Activated CD4-positive, CD25-positive, alpha-beta regulatory T cell treated with anti-CD3 and anti-CD28 coated beads, Interleukin-2, amount 50 U/mL, for 16 hours (primary cell): ENCODE results near the gene PIP5K1C.
A peak's percentile ranks its signal among the peaks of the same experiment; 100 is the strongest.

Experiments used
- DNase-seq: peaks from one replicate; pipeline ENCODE4 v3.0.0-alpha.2; 2020; ENCODE audit warnings: low read depth, low spot score

PIP5K1C gene

DNA sequence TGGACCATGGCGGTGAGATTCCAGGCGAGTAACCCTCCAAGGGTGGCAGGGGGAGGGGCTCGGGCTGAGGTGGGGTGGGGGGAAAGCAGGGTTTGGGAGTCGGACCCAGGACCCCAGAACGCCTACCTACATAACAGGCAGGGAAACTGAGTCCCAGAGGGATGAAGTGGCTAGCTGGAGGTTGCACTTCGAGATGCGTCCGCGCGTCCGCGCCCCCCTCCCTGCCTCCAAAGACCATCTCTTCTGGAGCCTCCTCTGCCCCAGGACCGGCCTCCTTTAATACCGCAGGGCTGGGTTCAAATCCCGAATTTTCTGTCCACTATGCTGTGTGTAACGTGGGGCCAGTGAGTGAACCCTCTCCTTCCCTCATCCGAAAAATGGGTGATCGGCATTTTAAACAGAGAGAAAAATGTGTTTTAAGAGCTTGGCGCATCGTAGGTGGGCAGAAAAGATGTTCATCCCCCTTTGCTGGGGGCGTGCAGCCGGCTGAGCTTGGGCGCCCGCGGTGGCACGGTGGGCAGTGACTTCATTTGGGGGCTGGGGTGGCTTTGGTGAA is 21.7 kb upstream of the PIP5K1C start:
- no peak for DNase-seq

DNA sequence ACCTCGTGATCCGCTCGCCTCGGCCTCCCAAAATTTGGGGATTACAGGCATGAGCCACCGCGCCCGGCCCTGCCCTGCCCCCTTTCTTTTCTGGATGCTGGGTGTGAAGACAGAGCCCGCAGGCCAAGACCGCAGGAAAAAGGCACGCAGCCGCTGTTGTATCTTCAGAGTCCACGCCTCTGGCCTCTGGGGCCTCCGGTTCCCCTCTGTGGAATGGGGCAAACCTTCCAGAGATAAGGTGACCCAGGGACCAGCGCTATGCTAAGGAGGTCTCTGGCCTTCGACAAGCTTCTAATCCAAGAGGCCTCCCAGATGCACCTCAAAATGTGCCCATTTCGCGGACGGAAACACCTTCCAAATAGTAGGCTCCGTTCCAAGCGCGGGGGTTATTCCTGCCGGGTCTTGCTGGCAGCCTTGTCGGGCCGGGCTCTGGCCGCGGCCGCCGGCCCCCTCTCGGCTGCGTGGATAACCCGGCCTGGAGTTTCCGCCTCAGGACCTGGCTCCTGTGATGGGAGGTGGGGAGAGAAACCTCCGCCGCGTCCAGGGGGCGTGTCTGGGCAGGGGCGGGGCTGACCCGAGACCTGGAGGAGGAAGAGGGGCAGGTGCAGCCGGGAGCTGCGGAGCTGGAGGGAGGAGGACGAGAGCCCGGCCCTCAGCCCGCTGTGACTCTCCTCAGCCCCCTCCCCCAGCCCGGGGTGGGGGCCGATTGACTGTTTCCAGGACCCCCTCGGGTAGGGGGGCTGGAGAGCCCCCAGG is 21.0 kb upstream of the PIP5K1C start:
- DNase-seq, result peak; percentile 70

DNA sequence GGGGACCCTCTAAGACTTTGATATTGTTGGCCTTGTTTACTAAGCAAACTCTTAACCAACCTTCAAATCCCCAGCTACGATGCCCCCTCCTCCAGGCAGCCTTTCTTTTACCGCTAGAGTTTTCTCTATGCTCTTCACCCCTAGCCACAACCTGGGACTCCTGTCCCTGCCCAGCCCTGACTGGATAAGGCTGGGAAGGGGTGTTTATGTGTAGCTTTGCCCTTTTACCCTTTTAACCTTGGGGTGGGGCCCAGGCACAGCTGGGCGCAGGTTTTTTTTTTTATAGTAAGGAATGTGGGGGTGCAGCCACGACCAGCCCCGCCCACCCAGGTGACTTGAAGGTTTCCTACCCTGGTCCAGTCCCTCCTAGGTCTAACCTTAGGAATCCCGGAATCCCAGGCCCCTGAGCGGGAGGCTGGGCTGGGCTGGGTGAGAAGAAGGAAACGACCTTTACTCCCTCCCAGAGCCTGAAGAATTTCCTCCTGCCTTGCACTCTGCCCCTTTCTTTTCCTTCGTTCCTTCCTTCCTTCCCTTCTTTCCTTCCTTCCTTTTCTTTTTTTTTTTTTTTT is 20.2 kb upstream of the PIP5K1C start:
- DNase-seq, result no peak

DNA sequence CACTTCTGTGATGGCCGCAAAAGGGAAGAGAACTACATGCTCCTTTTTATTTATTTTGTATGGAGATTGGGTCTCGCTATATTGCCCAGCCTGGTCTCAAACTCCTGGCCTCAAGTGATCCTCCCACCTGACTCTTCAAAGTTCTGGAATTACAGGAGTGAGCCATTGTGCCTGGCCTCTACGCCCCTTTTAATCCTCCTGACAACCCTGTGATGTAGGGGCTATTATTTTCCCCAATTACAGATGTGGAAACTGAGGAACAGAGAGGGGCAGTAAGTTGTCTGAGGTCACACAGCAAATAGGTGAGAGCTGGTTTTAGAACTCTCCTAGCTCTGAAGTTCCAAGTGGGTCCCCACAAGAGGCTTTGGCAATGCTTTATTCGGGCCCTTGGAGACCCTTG is 19.6 kb upstream of the PIP5K1C start:
- DNase-seq, result no peak

DNA sequence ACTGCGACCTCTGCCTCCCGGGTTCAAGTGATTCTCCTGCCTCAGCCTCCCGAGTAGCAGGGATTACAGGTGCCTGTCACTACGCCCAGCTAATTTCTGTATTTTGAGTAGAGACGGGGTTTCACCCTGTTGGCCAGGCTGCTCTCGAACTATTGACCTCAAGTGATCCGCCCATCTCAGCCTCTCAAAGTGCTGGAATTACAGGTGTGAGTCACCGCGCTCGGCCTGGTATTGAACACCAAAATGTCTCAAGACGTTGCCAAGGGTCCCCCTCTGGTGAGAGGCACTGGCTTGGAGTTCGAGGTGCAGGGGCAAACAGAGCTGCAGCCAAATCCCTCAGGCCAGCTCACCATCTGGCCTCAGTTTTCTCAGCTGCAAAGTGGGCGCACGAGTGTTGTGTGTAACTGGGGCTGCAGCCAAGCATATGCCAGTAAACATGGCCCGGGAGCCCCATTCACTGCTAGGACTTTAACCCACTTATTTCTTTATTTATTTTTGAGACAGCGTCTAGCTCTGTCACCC is 15.9 kb upstream of the PIP5K1C start:
- DNase-seq, result no peak

DNA sequence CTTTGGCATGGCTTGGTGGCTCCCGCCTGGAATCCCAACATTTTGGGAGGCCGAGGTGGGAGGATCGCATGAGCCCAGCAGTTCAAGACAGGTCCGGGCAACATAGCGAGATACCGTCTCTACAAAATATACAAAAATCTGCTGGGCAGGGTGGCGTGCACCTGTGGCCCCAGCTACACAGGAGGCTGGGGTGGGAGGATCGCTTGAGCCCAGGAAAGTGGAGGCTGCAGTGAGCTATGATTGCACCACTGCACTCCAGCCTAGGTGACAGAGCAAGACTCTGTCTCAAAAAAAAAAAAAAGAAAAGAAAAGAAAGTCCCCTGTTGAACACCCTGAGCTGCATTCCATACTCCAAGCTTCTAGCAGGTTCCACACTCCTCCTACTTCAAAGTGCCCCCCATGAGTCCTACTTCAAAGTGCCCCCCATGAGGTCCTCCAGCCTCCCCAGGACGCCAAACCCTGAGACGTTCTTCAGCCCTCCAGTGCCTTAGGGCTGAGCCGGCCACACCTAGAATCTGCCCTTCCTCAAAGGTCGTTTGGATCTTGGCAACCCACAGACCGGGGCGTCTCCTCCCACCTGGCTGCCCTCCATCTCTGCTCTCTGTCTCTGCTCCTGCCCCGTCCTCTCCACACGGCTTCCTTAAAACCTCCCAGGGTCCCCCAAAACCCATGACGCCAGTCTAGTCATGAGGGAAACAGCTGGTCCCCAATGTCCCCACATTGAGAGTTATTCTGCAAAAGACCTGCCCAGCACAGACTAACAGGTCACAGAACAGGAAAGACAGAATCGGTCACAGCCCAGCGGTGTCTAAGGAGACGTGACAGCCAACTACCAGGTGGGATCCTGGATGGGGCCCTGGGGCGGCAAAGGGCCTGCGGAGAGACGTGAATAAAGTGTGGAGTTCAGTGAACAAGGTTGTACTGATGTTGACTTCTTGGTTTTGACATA is 12.7 kb upstream of the PIP5K1C start:
- DNase-seq, result no peak

DNA sequence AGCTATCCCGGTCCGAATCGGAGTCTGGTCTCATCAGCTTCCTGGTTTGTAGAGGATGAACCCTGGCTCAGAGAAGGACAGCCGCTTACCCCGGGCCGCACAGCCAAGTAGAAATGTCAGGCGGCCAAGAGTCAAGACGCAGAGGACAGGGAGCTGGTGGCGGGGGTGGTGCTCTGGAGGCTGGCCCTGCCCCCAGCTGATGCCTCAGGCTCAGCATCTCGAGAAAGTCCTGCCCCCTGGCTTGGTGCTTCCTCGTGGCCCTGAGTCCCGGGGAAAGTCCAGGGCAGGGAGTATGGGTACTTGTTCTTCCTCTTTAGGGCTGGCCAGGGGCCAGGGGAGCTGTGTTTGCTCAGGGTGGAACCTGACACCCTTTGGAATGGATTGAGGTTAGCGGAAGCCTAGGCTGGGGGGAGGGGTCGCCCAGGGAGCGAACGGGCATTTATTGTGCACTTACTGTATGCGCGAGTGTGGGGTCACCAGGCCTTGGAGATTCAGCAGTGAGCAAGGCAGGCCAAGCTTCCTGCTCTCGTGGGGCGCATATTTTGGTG is 10.1 kb upstream of the PIP5K1C start:
- no peak for DNase-seq

DNA sequence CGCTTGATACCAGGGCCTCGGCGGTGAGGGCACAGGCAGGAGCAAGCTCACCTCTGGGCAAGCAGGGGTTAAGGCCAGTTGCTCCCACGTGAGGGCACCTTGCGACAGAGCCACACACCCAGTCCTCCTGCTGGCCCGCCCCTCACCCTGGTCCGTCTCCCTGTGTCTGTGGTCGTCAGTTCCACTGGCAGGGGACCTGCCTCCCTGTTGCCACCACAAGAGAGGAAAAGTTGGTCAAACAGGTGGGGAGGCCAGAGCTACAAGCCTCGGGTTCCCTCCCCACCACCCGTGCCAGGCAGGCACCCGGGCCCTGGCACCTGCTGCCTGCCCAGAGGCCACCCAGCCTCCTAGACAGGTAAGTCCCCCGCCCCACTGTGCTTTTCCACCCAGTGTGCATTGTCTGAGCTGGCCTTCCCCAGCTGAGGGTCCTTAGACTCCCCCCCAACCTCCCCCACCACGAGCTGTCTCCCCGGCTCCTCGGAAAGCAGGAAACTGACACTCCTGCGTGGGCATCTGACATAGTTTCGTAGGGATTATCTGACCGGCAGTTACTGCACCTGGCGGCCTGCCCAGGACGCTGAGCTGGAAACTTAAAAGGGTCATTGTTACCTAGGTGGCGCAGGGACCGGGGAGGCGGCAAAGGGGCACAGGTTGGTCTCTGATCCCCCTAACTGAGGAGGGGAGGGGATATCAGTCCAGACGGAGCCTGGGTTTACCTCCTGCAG is 8.1 kb upstream of the PIP5K1C start, which contains the start of gene TJP3:
Gene TJP3 (plus strand): TSS at position 178 of the 725 bp plus-strand sequence. CDS start 20,049 bp downstream, outside the sequence.
- DNase-seq, result no peak

DNA sequence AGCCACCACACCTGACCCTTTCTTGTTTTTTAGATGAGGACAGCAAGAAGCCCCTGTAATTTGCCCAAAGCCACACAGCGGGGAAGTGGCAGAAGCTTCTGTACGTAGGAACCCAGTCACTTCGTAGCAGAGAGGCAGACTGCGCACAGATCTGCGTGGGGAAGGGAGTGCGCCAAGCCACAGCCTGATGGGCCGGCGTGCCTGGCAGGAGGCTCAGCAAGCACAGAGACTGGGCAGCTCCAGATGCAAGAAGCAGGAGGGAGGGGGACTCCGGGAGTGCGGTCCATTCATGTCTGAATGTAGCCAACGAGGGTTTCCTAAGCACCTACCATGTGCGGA is 7.6 kb upstream of the PIP5K1C start:
- no peak for DNase-seq

DNA sequence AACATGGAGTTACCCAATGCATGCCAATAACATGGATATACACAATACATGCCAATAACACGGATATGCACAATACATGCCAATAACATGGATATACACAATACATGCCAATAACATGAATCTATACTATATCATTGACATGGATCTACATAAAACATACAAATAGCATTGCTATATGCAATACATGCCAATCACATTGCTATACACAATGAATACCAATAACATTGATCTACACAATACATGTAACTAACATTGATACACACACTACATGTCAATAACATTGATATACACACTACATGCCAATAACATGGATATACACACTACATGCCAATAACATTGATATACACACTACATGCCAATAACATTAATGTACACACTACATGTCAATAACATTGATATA is 932 bp upstream of the PIP5K1C start:
- DNase-seq, result no peak

DNA sequence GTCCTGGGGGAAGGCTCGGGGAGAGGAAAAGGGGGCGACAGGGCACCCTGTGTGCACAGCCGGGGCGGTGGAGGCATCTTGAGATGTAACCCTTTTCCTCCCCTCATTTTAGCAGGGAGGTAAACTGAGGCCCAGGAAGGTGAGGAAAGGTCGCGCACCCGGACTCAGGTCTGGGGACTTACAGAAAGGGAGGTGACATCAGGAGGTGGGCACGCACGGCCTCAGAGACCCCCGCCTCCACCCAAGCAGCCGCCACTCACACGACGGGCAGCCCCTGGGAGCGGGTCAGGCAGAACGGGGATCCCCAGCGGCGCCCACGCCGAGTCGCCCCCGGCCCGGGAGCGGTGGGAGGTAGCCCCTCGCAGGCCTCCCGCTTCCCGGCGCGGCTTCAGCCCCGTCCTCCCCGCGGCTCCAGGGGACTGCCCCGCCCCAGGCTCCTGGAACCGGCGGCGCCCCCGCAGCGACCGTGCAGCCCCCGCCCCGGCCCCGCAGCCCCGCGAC is 477 bp downstream of the PIP5K1C start:
- no peak for DNase-seq

DNA sequence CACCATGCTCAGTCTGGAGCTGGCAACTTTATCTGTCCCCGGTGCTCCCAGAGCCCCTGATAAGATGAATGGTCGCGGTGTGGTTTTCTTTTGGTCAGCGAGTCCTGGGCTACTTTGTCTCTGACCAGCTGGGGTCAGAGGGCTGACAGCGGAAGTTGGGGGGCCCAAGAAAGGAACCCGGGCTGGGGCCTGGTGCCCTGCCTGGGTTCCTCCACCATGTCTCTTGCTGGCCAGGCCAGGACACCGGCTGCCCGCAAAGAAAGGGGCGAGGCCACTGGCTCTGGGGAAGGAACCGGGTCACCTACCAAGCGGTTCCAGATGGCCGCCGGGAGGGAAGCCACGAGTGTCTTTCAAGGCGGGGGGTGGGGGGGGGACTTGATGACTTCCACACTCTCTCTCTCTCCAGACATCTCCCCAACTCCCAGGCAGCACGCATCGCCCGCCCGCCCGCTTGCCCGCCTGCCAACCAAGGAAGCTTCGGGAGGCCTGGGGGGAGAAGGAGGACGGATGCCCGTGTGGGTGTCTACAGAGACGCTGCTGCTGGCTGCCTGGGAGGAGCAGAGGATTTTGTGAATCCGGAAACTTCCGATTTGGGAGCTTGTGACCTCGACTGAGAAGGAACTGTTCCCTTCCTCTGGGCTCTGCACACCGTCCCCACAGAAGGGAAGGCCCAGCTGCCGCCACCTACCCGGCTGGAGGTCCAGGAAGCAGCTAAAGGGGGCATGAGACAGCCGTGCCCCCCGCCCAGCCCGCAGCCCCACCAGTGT is 1.1 kb downstream of the PIP5K1C start:
- no peak for DNase-seq

DNA sequence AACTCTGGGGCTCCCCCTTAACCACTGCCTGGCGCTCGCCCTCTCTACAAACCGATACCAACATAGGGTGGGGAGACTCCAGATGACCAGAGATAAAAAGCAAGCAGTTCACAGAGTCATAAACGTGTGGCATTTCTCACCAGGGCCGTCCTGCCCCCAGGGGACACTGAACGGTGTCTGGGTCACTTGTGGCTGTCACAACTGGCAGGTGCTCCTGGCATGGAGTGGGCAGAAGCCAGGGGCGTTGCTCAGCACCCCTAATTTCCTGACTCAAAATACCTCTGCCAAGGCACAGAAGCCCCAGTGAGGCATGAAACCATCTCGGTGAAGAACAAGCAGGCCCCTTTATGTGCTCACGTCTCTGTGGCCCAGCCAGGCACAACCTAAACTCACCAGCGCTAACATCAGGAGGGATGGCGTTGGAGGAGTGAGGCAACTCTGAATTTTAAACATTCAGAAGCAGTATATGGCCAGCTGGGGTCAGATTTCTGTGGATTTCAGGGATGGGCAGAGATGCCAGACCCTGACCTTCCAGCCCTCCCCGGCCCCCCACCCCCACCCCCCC is 1.8 kb downstream of the PIP5K1C start:
- DNase-seq, result no peak

DNA sequence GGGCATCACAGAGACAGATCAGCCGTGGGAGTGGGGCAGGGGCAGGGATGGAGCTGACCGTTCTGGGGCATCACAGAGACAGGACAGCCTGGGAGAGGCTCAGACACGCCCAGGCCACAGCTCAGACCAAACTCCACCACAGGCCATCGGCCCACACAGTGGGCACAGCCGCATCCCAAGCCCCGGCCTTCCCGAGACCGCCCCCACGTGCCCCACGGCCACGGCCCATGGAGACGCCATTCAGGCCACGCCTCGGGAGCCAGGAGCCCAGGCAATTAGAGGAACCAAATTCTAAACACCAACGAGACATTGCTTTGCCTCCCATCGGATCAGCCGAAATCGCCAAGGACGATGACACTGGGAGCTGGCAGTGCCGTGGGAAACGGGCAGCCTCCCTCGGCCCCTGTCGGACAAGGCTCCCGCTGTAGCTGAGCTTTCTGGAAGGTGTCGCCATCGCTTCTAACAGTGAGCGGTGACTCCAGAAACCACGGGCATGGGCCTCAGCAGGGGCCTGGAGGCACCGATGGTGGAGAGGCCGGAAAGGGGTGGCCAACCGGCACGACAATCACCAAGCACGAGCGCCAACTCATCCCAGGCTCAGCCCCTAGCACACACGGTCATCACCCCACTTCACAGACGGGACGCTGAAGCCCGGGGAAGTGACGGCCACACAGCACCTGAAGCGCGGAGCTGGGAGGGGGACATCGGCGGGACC is 2.4 kb downstream of the PIP5K1C start:
- no peak for DNase-seq

DNA sequence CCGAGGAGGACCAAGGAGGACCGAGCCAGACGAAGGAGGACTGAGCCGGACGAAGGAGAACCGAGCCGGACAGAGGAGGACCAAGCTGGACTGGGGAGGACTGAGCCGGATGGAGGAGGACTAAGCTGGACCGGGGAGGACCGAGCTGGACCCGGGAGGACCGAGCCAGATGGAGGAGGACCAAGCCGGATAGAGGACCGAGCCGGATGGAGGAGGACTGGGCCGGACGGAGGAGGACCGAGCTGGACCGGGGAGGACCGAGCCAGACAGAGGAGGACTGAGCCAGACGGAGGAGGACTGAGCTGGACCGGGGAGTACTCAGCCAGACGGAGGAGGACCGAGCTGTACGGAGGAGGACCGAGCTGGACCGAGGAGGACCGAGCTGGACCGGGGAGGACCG is 3.2 kb downstream of the PIP5K1C start:
- DNase-seq, result no peak

DNA sequence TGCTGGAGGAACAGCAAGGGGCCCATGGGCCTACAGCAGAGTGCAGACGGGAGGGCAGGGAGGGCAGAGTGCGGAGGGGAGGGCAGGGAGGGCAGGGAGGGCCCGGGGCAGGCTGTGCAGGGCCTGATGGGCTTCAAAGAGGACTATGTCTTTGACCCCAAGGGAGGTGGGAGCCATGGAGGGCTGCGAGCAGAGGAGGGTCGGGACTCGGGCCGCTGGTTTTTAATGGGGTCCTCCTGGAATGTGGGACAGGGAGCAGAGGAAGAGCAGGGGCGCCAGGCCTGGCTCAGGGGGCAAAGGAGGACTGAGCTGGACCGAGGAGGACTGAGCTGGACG is 3.6 kb downstream of the PIP5K1C start:
- DNase-seq, result no peak

DNA sequence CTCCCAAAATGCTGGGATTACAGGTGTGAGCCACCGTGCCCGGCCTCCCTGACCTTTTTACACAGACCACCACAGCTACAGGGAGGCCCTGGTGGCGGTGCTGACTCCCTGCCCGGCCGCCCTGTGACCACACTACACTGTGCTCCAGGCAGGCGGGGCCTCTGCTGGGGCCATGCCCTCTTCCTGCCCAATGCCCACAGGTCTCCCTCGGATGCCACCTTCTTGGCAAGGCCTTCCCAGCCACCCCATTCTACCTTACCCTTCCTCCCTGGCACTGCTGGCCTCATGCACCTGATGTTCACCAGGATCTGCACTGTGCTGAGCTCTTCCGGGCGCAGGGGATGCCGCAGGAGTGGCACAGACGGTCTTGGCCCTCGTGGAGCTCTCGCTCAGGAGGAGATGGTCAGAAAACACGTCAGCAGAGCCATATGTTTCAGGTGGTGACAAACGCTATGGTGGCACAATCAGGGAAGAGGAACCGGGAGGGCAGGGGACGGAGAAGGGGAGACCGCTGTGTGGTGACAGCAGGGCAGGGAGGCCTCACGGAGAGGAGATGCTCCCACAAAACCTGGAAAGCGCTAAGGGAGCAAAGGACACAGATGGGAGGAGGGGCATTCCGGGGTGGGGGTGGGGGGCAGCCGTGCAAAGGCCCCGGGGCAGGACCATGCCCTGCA is 4.1 kb downstream of the PIP5K1C start:
- no peak for DNase-seq

DNA sequence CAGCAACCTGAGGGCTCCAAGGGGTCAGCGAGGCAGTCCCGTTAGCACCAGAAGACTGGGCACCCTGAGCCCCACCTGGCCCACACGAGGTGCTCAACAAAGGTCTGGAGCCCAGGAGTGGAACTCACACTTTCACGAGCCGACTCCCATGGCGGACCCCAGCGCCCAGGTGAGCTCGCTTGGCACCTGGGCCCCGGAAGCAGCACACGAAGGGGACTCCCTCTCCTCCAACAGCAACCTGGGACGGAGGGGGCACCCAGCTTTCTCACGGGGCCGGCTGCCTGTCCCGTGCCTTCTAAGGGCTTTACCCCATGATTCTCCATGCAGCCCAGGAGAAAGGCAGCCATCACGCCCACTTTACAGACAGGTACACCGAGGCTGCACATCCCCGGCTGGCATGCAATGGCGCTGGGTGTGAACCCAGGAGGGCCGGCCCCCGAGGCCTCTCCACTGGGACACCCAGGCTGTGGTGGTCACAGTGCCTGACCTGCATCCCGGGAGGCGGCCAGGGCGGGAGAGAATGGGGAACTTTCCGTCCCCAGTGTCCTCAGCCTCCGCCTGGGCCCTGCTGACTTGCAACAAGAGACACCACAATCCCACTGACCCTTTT is 5.0 kb downstream of the PIP5K1C start:
- DNase-seq, result no peak
